ENCODE results near the gene P2RY8. TPM values are rescaled to one million over a fixed set of nuclear protein-coding genes. Genes with fewer than 3 reads are reported as not detected.

The P2RY8 gene
- total RNA-seq, 4 donors from 2014 or later = 0.98 to 7.1 (median 2.7) TPM

DNA sequence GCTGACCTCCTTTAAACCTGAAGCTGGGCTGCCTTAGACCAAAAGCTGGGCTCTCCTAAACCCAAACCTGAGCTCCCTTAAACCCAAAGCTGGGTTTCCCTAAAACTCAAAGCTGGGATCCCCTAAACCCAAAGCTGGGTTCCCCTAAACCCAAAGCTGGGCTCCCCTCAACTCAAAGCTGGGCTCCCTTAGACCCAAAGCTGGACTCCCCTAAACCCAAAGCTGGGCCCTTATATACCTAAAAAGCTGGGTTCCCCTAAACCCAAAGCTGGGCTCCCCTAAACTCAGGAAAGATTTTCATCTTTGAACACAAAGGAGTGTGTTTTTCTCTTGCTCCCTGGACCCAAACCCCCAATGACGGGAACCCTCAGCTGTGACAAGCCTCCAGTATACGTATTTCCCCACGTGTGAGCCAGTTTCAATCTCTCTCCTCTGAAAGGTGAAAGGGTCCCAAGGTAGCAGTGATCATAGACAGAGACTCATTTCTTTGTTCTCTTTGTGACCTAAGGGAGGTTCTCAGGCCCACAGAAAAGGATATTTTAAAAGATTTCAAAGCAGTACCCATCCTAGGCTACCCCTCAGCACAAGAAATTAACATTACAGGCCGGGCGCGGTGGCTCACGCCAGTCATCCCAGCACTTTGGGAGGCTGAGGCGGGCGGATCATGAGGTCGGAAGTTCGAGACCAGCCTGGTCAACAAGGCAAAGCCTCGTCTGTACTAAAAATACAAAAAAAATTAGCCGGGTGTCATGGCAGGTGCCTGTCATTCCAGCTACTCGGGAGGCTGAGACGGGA is 52.9 kb downstream of the P2RY8 start:
- TF ChIP-seq, protein P1, sequence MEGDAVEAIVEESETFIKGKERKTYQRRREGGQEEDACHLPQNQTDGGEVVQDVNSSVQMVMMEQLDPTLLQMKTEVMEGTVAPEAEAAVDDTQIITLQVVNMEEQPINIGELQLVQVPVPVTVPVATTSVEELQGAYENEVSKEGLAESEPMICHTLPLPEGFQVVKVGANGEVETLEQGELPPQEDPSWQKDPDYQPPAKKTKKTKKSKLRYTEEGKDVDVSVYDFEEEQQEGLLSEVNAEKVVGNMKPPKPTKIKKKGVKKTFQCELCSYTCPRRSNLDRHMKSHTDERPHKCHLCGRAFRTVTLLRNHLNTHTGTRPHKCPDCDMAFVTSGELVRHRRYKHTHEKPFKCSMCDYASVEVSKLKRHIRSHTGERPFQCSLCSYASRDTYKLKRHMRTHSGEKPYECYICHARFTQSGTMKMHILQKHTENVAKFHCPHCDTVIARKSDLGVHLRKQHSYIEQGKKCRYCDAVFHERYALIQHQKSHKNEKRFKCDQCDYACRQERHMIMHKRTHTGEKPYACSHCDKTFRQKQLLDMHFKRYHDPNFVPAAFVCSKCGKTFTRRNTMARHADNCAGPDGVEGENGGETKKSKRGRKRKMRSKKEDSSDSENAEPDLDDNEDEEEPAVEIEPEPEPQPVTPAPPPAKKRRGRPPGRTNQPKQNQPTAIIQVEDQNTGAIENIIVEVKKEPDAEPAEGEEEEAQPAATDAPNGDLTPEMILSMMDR (IDR thresholded peaks at IDR 0.05; ENCODE audit: low read depth) = no peak

DNA sequence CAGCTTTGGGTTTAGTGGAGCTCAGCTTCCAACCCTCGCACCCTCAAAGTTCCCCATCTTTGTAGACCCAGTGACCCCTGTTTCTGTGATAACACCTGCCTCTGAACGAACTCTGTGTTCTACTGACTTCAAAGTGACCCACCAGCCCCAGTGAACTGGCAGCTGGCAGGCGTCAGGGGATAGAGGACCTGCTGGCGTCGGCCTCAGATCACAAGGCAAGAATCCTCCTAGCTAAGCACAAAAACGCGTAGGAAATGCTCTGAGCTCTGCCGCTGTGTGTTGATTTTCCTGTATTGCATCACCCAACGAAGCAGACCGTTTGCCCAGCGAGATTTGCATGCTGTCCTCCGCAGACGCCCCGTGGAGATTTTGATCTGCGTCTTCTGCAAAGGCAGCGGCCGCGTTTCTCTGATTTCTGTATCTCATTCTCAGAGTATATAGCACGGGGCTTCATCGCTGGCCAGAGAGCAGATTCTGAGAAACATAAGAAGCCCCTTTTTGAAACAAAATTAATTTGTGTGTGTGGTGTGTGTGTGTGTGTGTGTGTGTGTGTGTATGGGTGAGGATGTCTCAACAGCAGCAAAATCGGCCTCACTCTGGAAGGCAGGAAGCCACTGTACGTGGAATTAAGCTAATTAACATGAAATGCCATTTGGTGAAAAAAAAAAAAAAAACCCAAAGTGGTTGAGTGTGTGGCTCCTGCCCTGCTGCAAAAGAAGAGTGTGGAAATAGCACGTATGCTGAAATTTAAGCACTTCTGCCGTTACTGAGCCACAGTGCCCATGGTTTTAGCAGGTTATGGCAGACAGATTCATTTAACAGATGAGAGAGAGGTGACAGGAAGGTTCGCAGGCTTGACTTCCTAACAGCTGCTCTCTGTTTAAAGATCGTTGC is 55.1 kb downstream of the P2RY8 start:
- TF ChIP-seq, protein P1 (IDR thresholded peaks at IDR 0.05; ENCODE audit: low read depth) = no peak

DNA sequence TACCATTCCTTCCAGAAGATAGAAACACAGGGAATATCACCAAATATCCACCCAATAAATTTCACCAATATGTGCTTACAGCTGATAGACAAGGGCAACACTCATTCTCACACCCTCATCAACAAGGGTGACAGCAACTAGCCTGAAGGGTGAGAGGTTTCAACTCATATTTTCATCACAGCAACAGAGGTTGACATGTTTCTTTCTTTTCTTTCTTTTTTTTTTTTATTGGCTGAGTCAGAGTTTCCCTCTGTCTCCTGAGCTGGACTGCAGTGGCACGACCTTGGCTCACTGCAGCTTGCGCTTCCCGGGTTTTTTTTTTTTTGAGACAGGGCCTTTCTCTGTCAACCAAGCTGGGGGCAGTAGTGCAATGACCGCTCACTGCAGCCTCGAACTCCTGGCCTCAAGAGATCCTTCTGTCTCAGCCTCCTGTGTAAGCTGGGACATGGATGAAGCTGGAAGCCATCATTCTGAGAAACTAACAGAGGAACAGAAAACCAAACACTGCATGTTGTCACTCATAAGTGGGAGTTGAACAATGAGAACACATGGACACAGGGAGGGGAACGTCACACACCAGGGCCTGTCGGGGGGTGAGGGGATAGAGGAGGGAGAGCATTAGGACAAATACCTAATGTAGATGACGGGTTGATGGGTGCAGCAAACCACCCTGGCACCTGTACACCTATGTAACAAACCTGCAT is 56.8 kb downstream of the P2RY8 start:
- TF ChIP-seq, protein P1 (IDR thresholded peaks at IDR 0.05; ENCODE audit: low read depth) = no peak

DNA sequence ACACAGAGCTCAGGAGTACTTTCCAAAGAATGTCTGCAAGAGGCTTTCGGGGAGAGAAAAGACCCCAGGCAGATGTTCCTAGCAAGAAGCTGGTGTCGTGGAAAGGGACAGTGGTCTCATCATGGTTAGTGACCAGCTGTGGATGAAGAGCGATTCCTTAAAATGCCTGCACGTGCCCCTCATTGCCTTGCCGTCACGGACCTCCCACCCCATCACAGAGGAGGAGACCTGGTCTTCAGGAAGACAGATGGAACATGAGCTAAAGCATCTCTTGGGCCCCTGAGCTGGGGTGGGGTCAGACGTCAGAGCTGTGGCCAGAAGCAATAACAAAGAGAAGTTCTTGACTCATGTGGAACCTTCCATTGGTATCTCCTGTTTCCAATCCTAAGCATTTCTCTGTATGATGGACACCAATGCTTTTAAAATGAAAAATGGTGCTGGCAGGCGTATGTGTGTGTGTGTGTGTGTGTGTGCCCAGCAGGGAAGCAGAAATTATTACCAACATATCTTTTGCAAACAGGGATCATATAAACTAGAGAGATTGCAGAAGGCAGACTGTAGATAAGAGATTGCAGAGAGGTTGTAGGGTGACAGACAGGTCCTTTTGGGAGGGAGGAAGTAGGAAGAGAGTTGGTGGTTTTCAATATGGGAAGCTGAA is 59.1 kb downstream of the P2RY8 start:
- TF ChIP-seq, protein P1 (IDR thresholded peaks at IDR 0.05; ENCODE audit: low read depth) = no peak

DNA sequence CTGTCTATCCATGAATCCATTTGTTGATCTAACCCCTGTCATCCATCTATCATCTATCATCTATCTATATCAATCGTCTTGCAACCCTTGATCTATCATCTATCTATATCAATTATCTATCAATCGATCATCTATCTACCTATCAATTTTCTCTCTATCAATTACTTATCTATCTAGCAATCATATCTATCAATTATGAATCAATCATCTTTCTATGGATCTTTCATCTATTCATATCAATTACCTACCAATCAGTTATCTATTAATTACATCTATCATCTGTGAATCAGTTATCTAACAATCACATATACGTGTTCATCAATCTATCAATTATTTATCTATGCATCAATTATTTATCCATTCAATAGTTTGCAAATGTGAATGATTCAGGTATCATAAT is 59.8 kb downstream of the P2RY8 start:
- TF ChIP-seq, protein P1 (IDR thresholded peaks at IDR 0.05; ENCODE audit: low read depth) = no peak

DNA sequence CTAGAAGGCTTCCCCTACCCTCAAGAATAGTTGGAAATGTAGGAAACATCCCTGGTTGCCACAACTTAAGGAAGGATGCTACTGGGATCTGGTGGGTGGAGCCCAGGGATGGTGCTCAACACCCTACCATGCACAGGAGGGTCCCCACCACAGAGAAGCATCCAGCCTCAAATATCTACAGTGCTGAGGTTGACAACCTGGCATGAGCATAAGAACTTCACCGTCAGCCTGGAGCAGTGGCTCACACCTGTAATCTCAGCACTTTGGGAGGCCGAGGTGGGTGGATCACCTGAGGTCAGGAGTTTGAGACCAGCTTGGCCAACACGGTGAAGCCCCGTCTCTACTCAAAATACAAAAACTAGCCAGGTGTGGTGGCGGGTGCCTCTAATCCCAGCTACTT is 60.3 kb downstream of the P2RY8 start:
- TF ChIP-seq, protein P1 (IDR thresholded peaks at IDR 0.05; ENCODE audit: low read depth) = no peak

All from subcutaneous adipose tissue (tissue), 4 donors.